Measurements from ENCODE around the gene CCER1.

Gene CCER1

GRCh38 chr12:90965204-90965603 is 10.2 kb upstream of the CCER1 start:
- DNase-seq (ENCODE audit: low read depth), result no peak

- no peak for DNase-seq (ENCODE audit: low read depth)
These were observed 9.6 kb upstream of the CCER1 start for GRCh38 chr12:90964616-90965015.

- no peak for DNase-seq (ENCODE audit: low read depth)
These were observed 9.0 kb upstream of the CCER1 start for GRCh38 chr12:90963946-90964345.

GRCh38 chr12:90961154-90961553 is 6.2 kb upstream of the CCER1 start:
- no peak for DNase-seq (ENCODE audit: low read depth)

- DNase-seq (ENCODE audit: low read depth), result peak; percentile 21
These were observed 4.7 kb upstream of the CCER1 start for GRCh38 chr12:90959538-90960139.

- peak; percentile 24 for DNase-seq (ENCODE audit: low read depth)
These were observed 4.1 kb upstream of the CCER1 start for GRCh38 chr12:90959032-90959431.

- no peak for DNase-seq (ENCODE audit: low read depth)
These were observed 3.4 kb upstream of the CCER1 start for GRCh38 chr12:90958347-90958746.

- no peak for DNase-seq (ENCODE audit: low read depth)
These were observed 548 bp downstream of the CCER1 start for GRCh38 chr12:90954428-90954827.

- no peak for DNase-seq (ENCODE audit: low read depth)
These were observed 987 bp downstream of the CCER1 start for GRCh38 chr12:90953956-90954421.

- no peak for DNase-seq (ENCODE audit: low read depth)
These were observed 3.4 kb downstream of the CCER1 start for GRCh38 chr12:90951432-90952105.

- no peak for DNase-seq (ENCODE audit: low read depth)
These were observed 7.1 kb downstream of the CCER1 start for GRCh38 chr12:90947869-90948268.

- no peak for DNase-seq (ENCODE audit: low read depth)
These were observed 9.8 kb downstream of the CCER1 start for GRCh38 chr12:90945070-90945649.

GRCh38 chr12:90943255-90943654 is 11.7 kb downstream of the CCER1 start:
- DNase-seq (ENCODE audit: low read depth), result no peak

- DNase-seq (ENCODE audit: low read depth), result peak; percentile 59
These were observed 14.0 kb downstream of the CCER1 start for GRCh38 chr12:90940872-90941499.

- DNase-seq (ENCODE audit: low read depth), result no peak
These were observed 15.6 kb downstream of the CCER1 start for GRCh38 chr12:90939382-90939781.

- DNase-seq (ENCODE audit: low read depth), result no peak
These were observed 16.5 kb downstream of the CCER1 start for GRCh38 chr12:90938451-90938850.

GRCh38 chr12:90937651-90938050 is 17.3 kb downstream of the CCER1 start:
- DNase-seq (ENCODE audit: low read depth), result no peak

- no peak for DNase-seq (ENCODE audit: low read depth)
These were observed 18.6 kb downstream of the CCER1 start for GRCh38 chr12:90936230-90937005.

- DNase-seq (ENCODE audit: low read depth), result no peak
These were observed 29.4 kb downstream of the CCER1 start for GRCh38 chr12:90925562-90925961.

- DNase-seq (ENCODE audit: low read depth), result no peak
These were observed 30.6 kb downstream of the CCER1 start for GRCh38 chr12:90924406-90924805.

- peak; percentile 12 for DNase-seq (ENCODE audit: low read depth)
These were observed 32.8 kb downstream of the CCER1 start for GRCh38 chr12:90922145-90922627.

GRCh38 chr12:90921536-90921935 is 33.4 kb downstream of the CCER1 start:
- DNase-seq (ENCODE audit: low read depth), result no peak
